ENCODE results near the gene MYNN.

Gene MYNN

GRCh38 chr3:169780742-169781141, 7.5 kb downstream of the MYNN start:
- DNase-seq: no peak

- DNase-seq: no peak
These were observed 8.1 kb downstream of the MYNN start for GRCh38 chr3:169781209-169781855.

GRCh38 chr3:169787120-169787519, 13.9 kb downstream of the MYNN start:
- no peak for DNase-seq

GRCh38 chr3:169787791-169788190, 14.6 kb downstream of the MYNN start:
- DNase-seq: no peak

GRCh38 chr3:169790219-169790618, 17.0 kb downstream of the MYNN start:
- DNase-seq: no peak

GRCh38 chr3:169790687-169791429, 17.7 kb downstream of the MYNN start:
- no peak for DNase-seq

GRCh38 chr3:169792359-169792758, 19.2 kb downstream of the MYNN start:
- no peak for DNase-seq

- no peak for DNase-seq
These were observed 31.5 kb downstream of the MYNN start for GRCh38 chr3:169804681-169805080.

- no peak for DNase-seq
These were observed 36.1 kb downstream of the MYNN start for GRCh38 chr3:169809230-169809795.

GRCh38 chr3:169811631-169812331, 38.6 kb downstream of the MYNN start:
- DNase-seq: no peak

GRCh38 chr3:169812332-169813235, 39.4 kb downstream of the MYNN start, which contains the start of the genes LRRC34 and LRRIQ4:
Gene LRRC34 (minus strand): TSS chr3:169812904. CDS start chr3:169812548, 356 bp downstream.
Gene LRRIQ4 (plus strand): TSS chr3:169812870. CDS start chr3:169821922, 9,052 bp downstream.
- peak; percentile 75 to 81 for DNase-seq

- DNase-seq: no peak
These were observed 40.1 kb downstream of the MYNN start for GRCh38 chr3:169813278-169813677.

- peak; percentile 65 to 72 for DNase-seq
These were observed 40.7 kb downstream of the MYNN start for GRCh38 chr3:169813757-169814517.

GRCh38 chr3:169815590-169816150, 42.5 kb downstream of the MYNN start:
- no peak for DNase-seq

GRCh38 chr3:169818316-169818715, 45.1 kb downstream of the MYNN start:
- DNase-seq: no peak

- DNase-seq: no peak
These were observed 48.9 kb downstream of the MYNN start for GRCh38 chr3:169822091-169822490.

GRCh38 chr3:169822540-169822939, 49.3 kb downstream of the MYNN start:
- no peak for DNase-seq

- no peak for DNase-seq
These were observed 49.8 kb downstream of the MYNN start for GRCh38 chr3:169822983-169823382.

- no peak for DNase-seq
These were observed 52.1 kb downstream of the MYNN start for GRCh38 chr3:169825316-169825715.

- DNase-seq: no peak
These were observed 54.5 kb downstream of the MYNN start for GRCh38 chr3:169827712-169828111.

- DNase-seq: no peak
These were observed 62.3 kb downstream of the MYNN start for GRCh38 chr3:169835533-169835932.
